C4-2B (cell line): ENCODE data around the gene PDE9A.

Experiments
- H3K27ac ChIP-seq: fragments of 450-650 bp; 2 replicates; pipeline ENCODE4 v1.5.1; 2017
- CTCF ChIP-seq: fragments of 450-650 bp; conservative IDR thresholded peaks from 2 replicates; pipeline ENCODE4 v1.5.1; 2017; ENCODE audit warnings: mild to moderate bottlenecking
- ZFX ChIP-seq: fragments of 450-650 bp; IDR thresholded peaks from 2 replicates; pipeline ENCODE4 v1.6.1; 2017

Gene PDE9A

GRCh38 chr21:42721341-42721824 is 68.0 kb downstream of the PDE9A start:
- TF ChIP-seq CTCF: no peak
- no peak for TF ChIP-seq ZFX

GRCh38 chr21:42722153-42722552 is 68.7 kb downstream of the PDE9A start:
- TF ChIP-seq CTCF (no peak), ZFX (no peak)
- peak overlapping the region; percentile 51; the same call in 1 of the 2 replicates for H3K27ac ChIP-seq

More at GRCh38 chr21:42721341-42721824, 68.0 kb downstream of the PDE9A start:
- H3K27ac ChIP-seq: peak overlapping the region; percentile 51

GRCh38 chr21:42722808-42723473 is 69.5 kb downstream of the PDE9A start:
- H3K27ac ChIP-seq: no peak overlapping the region
- TF ChIP-seq CTCF (no peak), ZFX (no peak)

- TF ChIP-seq ZFX: no peak
- no peak overlapping the region for H3K27ac ChIP-seq
These were observed 71.0 kb downstream of the PDE9A start for GRCh38 chr21:42724226-42724920.

- no peak for TF ChIP-seq CTCF
- TF ChIP-seq ZFX: no peak
- no peak overlapping the region for H3K27ac ChIP-seq
These were observed 72.1 kb downstream of the PDE9A start for GRCh38 chr21:42725416-42725930.

GRCh38 chr21:42731264-42732032 is 78.0 kb downstream of the PDE9A start:
- peak overlapping the region; percentile 76 for H3K27ac ChIP-seq
- TF ChIP-seq CTCF: no peak
- no peak for TF ChIP-seq ZFX

- peak overlapping the region; percentile 76 for H3K27ac ChIP-seq
- TF ChIP-seq ZFX (no peak), CTCF (no peak)
These were observed 78.6 kb downstream of the PDE9A start for GRCh38 chr21:42732033-42732410.
